Fibroblast of lung (primary cell): ENCODE data around the gene BROX. TPM values are rescaled to one million over a fixed set of nuclear protein-coding genes. Genes with fewer than 3 reads are reported as not detected.

Experiments
- DNase-seq, 2 donors: peaks; one replicate each; pipeline versions ENCODE4 v3.0.0 to v3.0.0-alpha.2; 2010; ENCODE audit warnings: low read depth in 2 of 2
- H2AFZ ChIP-seq: 2 replicates; pipeline ENCODE4 v1.5.1; 2012; ENCODE audit warnings: low read length, control low read depth, inconsistent platforms
- H3K27ac ChIP-seq: 2 replicates; pipeline ENCODE4 v1.5.1; 2011; ENCODE audit warnings: low read length, control low read depth; ENCODE audit not compliant: insufficient read depth
- H3K27me3 ChIP-seq: 2 replicates; pipeline ENCODE4 v1.5.1; 2011; ENCODE audit warnings: mild to moderate bottlenecking, low read length; ENCODE audit not compliant: control insufficient read depth, insufficient read depth
- H3K36me3 ChIP-seq: 2 replicates; pipeline ENCODE4 v1.5.1; 2011; ENCODE audit warnings: low read length; ENCODE audit not compliant: control insufficient read depth, insufficient read depth
- H3K4me1 ChIP-seq: 2 replicates; pipeline ENCODE4 v1.5.1; 2011; ENCODE audit warnings: low read length; ENCODE audit not compliant: control insufficient read depth, insufficient read depth; ENCODE audit errors: extremely low read depth
- H3K4me2 ChIP-seq: 2 replicates; pipeline ENCODE4 v1.5.1; 2011; ENCODE audit warnings: low read length, control low read depth; ENCODE audit not compliant: insufficient read depth; ENCODE audit errors: extremely low read depth
- H3K4me3 ChIP-seq, 4 experiments: fragments of 200-600 bp in 1 of 4; sonication (generic) in 1 of 4; replicated peaks in 1 of 4; 2 replicates each; pipeline ENCODE4 v1.5.1; 2011 to 2016; ENCODE audit warnings: low read length in 4 of 4, low read depth in 3 of 4, mild to moderate bottlenecking in 3 of 4, control low read depth in 2 of 4, inconsistent platforms in 1 of 4, mixed read lengths in 1 of 4; ENCODE audit not compliant: insufficient read depth in 1 of 4; ENCODE audit errors: control extremely low read depth in 1 of 4
- H3K79me2 ChIP-seq: 2 replicates; pipeline ENCODE4 v1.5.1; 2012; ENCODE audit warnings: mild to moderate bottlenecking, low read length, inconsistent platforms; ENCODE audit not compliant: control insufficient read depth, insufficient read depth
- H3K9ac ChIP-seq: 2 replicates; pipeline ENCODE4 v1.5.1; 2011; ENCODE audit warnings: mild to moderate bottlenecking, low read length, control low read depth; ENCODE audit not compliant: insufficient read depth
- H3K9me3 ChIP-seq: 2 replicates; pipeline ENCODE4 v1.5.1; 2012; ENCODE audit warnings: low read depth, low read length; ENCODE audit not compliant: control insufficient read depth, insufficient read depth
- H4K20me1 ChIP-seq: 2 replicates; pipeline ENCODE4 v1.5.1; 2011; ENCODE audit warnings: low read length; ENCODE audit not compliant: control insufficient read depth, insufficient read depth; ENCODE audit errors: extremely low read depth
- CTCF ChIP-seq, 2 donors: IDR thresholded peaks in 1 of 2; conservative IDR thresholded peaks in 1 of 2; 1 replicate in 1 of 2; 2 replicates in 1 of 2; pipeline ENCODE4 v1.5.1; 2011 to 2012; ENCODE audit warnings: low read length in 2 of 2, control low read depth in 1 of 2, inconsistent platforms in 1 of 2, low read depth in 1 of 2, mild to moderate bottlenecking in 1 of 2
- EZH2 ChIP-seq: IDR thresholded peaks from 2 replicates; pipeline ENCODE4 v1.5.1; 2012; ENCODE audit warnings: low read length, control low read depth, mild to moderate bottlenecking; ENCODE audit errors: missing control alignments
- polyA plus RNA-seq, 2 donors: library from polyadenylated mRNA; depleted of rRNA in 1 of 2; stranded (reverse) in 1 of 2; unstranded in 1 of 2; fragments of >200 nt; gene quantifications; 2 replicates each; pipeline ENCODE4 v1.2.1, GENCODE V29; 2011 to 2012; ENCODE audit warnings: missing spikeins in 1 of 2
- total RNA-seq: library from RNA; depleted of rRNA; stranded (reverse); fragments of >200 nt; gene quantifications from 2 replicates; pipeline ENCODE4 v1.2.1, GENCODE V29; 2014

The BROX gene
- total and polyA plus RNA-seq, 2 donors (not counting 1 experiment from before 2014, with no cell fraction given): 11.3 to 60.6 TPM

- H3K4me3 ChIP-seq: no peak overlapping the region
- H3K27me3 ChIP-seq: no peaks in the 10 kb centered on the region
- no peak overlapping the region for H3K9ac ChIP-seq
- DNase-seq: no peak
- TF ChIP-seq CTCF (conservative IDR thresholded peaks at IDR 0.05 in 1 of 2, IDR thresholded peaks at IDR 0.05 in 1 of 2; ENCODE audit: low read depth in 1 of 2, low read length in 2 of 2) (no peak), EZH2 (no peak)
- no peak overlapping the region for H3K27ac ChIP-seq
- H3K4me2 ChIP-seq: no peak overlapping the region
- H3K36me3 ChIP-seq: no peaks in the 10 kb centered on the region
- no peaks in the 10 kb centered on the region for H3K9me3 ChIP-seq
- H3K79me2 ChIP-seq: peaks cover 16% of the 10 kb centered on the region
- H3K4me1 ChIP-seq: no peaks in the 10 kb centered on the region
- H2AFZ ChIP-seq: no peak overlapping the region
- H4K20me1 ChIP-seq: no peaks in the 10 kb centered on the region
These were observed 15.2 kb upstream of the BROX start for GRCh38 chr1:222697203-222697602.

GRCh38 chr1:222697826-222698225 lies 14.5 kb upstream of the BROX start:
- no peak overlapping the region for H3K4me3 ChIP-seq
- no peaks in the 10 kb centered on the region for H3K9me3 ChIP-seq
- no peak for TF ChIP-seq EZH2
- no peak for TF ChIP-seq CTCF (conservative IDR thresholded peaks at IDR 0.05 in 1 of 2, IDR thresholded peaks at IDR 0.05 in 1 of 2; ENCODE audit: low read depth in 1 of 2, low read length in 2 of 2)
- H3K9ac ChIP-seq: no peak overlapping the region
- DNase-seq: peak; percentile 58
- no peaks in the 10 kb centered on the region for H3K4me1 ChIP-seq
- no peaks in the 10 kb centered on the region for H4K20me1 ChIP-seq
- H3K27ac ChIP-seq: no peak overlapping the region
- no peaks in the 10 kb centered on the region for H3K27me3 ChIP-seq
- H3K4me2 ChIP-seq: no peak overlapping the region
- no peaks in the 10 kb centered on the region for H3K36me3 ChIP-seq
- peaks cover 17% of the 10 kb centered on the region for H3K79me2 ChIP-seq
- no peak overlapping the region for H2AFZ ChIP-seq

- no peak for DNase-seq
- Histone ChIP-seq H2AFZ (no peak overlapping the region), H3K27me3 (no peaks in the 10 kb centered on the region), H4K20me1 (no peaks in the 10 kb centered on the region), H3K4me3 (no peak overlapping the region), H3K9me3 (no peaks in the 10 kb centered on the region), H3K4me2 (no peak overlapping the region), H3K27ac (no peak overlapping the region), H3K9ac (no peak overlapping the region), H3K79me2 (peaks cover 41% of the 10 kb centered on the region), H3K36me3 (no peaks in the 10 kb centered on the region), H3K4me1 (no peaks in the 10 kb centered on the region)
- TF ChIP-seq EZH2: no peak
- no peak for TF ChIP-seq CTCF (conservative IDR thresholded peaks at IDR 0.05 in 1 of 2, IDR thresholded peaks at IDR 0.05 in 1 of 2; ENCODE audit: low read depth in 1 of 2, low read length in 2 of 2)
These were observed 10.2 kb upstream of the BROX start for GRCh38 chr1:222702210-222702609.
